IMR-90 (cell line): ENCODE results near the gene IGF2. TPM values are rescaled to one million over a fixed set of nuclear protein-coding genes. Genes with fewer than 3 reads are reported as not detected.

Experiments used
- ATAC-seq: fragments of 200-7000 bp; cut with Tn5 transposase; 2 replicates; pipeline ENCODE4 v1.9.1; 2020; ENCODE audit warnings: low read depth, mild to moderate bottlenecking, moderate library complexity
- BruUV-seq: library from RNA; stranded (reverse); fragments of 400-500 nt; replicated peaks from 2 replicates; lab custom pipeline; 2021; lab: Mats Ljungman, UMichigan
- CTCF ChIA-PET: fragments of 300-600 bp; formaldehyde crosslinking; extraction: SDS; loops from one replicate; lab custom pipeline; 2021; ENCODE audit warnings: antibody characterized with exemption; lab: Yijun Ruan, JAX
- POLR2A ChIA-PET: fragments of 300-600 bp; sonication (Branson Sonifier 250); formaldehyde crosslinking; loops from one replicate; lab custom pipeline; 2022; ENCODE audit warnings: antibody characterized with exemption; ENCODE audit not compliant: unreplicated experiment; lab: Charles Lee
- DNase-seq: peaks from one replicate; pipeline ENCODE4 v3.0.0; 2013
- H2AFZ ChIP-seq: replicated peaks from 2 replicates; pipeline ENCODE3; 2013; ENCODE audit warnings: low read length, mild to moderate bottlenecking; ENCODE audit not compliant: poor library complexity
- H2AK5ac ChIP-seq: 2 replicates; pipeline ENCODE4 v1.6.1; 2013; ENCODE audit warnings: low read depth, low read length, inconsistent platforms
- H2AK9ac ChIP-seq: replicated peaks from 2 replicates; pipeline ENCODE3; 2013; ENCODE audit warnings: mild to moderate bottlenecking, low read depth, low read length, moderate library complexity; ENCODE audit not compliant: poor library complexity
- H2BK120ac ChIP-seq: 2 replicates; pipeline ENCODE4 v1.6.1; 2013; ENCODE audit warnings: low read depth, low read length, inconsistent platforms
- H2BK15ac ChIP-seq: 3 replicates; pipeline ENCODE4 v1.6.1; 2013; ENCODE audit warnings: low read depth, low read length, inconsistent platforms
- H2BK20ac ChIP-seq: 2 replicates; pipeline ENCODE4 v1.6.1; 2013; ENCODE audit warnings: low read depth, mild to moderate bottlenecking, inconsistent platforms, low read length, moderate library complexity
- H2BK5ac ChIP-seq: 2 replicates; pipeline ENCODE4 v1.6.1; 2013; ENCODE audit warnings: mild to moderate bottlenecking, low read depth, low read length, inconsistent platforms; ENCODE audit not compliant: poor library complexity, severe bottlenecking
- H3K14ac ChIP-seq: replicated peaks from 2 replicates; pipeline ENCODE4 v1.6.1; 2013; ENCODE audit warnings: low read depth, low read length, inconsistent platforms
- H3K18ac ChIP-seq: 2 replicates; pipeline ENCODE4 v1.6.1; 2013; ENCODE audit warnings: low read depth, low read length, control low read depth
- H3K23ac ChIP-seq: 2 replicates; pipeline ENCODE4 v1.6.1; 2013; ENCODE audit warnings: low read depth, low read length, inconsistent platforms
- H3K27ac ChIP-seq: 2 replicates; pipeline ENCODE4 v1.5.1; 2013; ENCODE audit warnings: mild to moderate bottlenecking, control low read depth, low read length; ENCODE audit not compliant: insufficient read depth
- H3K27me3 ChIP-seq: 2 replicates; pipeline ENCODE4 v1.6.1; 2013; ENCODE audit warnings: low read length; ENCODE audit not compliant: control insufficient read depth, insufficient read depth
- H3K36me3 ChIP-seq: 2 replicates; pipeline ENCODE4 v1.6.1; 2013; ENCODE audit warnings: low read length, mixed read lengths; ENCODE audit not compliant: control insufficient read depth, insufficient read depth
- H3K4ac ChIP-seq: 2 replicates; pipeline ENCODE4 v1.6.1; 2013; ENCODE audit warnings: low read depth, low read length, inconsistent platforms
- H3K4me1 ChIP-seq: 2 replicates; pipeline ENCODE4 v1.6.1; 2013; ENCODE audit warnings: low read length, mixed read lengths; ENCODE audit not compliant: control insufficient read depth, insufficient read depth
- H3K4me2 ChIP-seq: 2 replicates; pipeline ENCODE4 v1.6.1; 2013; ENCODE audit warnings: low read depth, mild to moderate bottlenecking, control low read depth, low read length, moderate library complexity
- H3K4me3 ChIP-seq: 2 replicates; pipeline ENCODE4 v1.5.1; 2013; ENCODE audit warnings: low read depth, mild to moderate bottlenecking, control low read depth, low read length, moderate library complexity; ENCODE audit not compliant: insufficient read depth
- H3K56ac ChIP-seq: 2 replicates; pipeline ENCODE4 v1.6.1; 2013; ENCODE audit warnings: low read length, inconsistent platforms; ENCODE audit not compliant: insufficient read depth; ENCODE audit errors: extremely low read depth
- H3K79me1 ChIP-seq, 2 experiments: 2 replicates each; pipeline ENCODE4 v1.6.1; 2013; ENCODE audit warnings: low read length in 2 of 2, inconsistent platforms in 1 of 2, low read depth in 1 of 2
- H3K9ac ChIP-seq: 2 replicates; pipeline ENCODE4 v1.6.1; 2013; ENCODE audit warnings: low read depth, low read length, control low read depth
- H3K9me1 ChIP-seq: 2 replicates; pipeline ENCODE4 v1.6.1; 2013; ENCODE audit warnings: low read length, inconsistent platforms; ENCODE audit not compliant: insufficient read depth
- H3K9me3 ChIP-seq: 2 replicates; pipeline ENCODE4 v1.6.1; 2013; ENCODE audit warnings: low read length; ENCODE audit not compliant: control insufficient read depth, insufficient read depth
- H4K20me1 ChIP-seq: 2 replicates; pipeline ENCODE4 v1.6.1; 2013; ENCODE audit warnings: low read length, inconsistent platforms; ENCODE audit not compliant: insufficient read depth
- H4K5ac ChIP-seq: 2 replicates; pipeline ENCODE4 v1.6.1; 2013; ENCODE audit warnings: mild to moderate bottlenecking, low read depth, low read length, control low read depth
- H4K8ac ChIP-seq, 2 experiments: 2 replicates each; pipeline ENCODE4 v1.6.1; 2013; ENCODE audit warnings: low read depth in 2 of 2, low read length in 2 of 2, control low read depth in 1 of 2, inconsistent platforms in 1 of 2
- H4K91ac ChIP-seq: 2 replicates; pipeline ENCODE4 v1.6.1; 2013; ENCODE audit warnings: low read depth, low read length, inconsistent platforms; ENCODE audit not compliant: insufficient read depth
- CHD1 ChIP-seq: IDR thresholded peaks from 2 replicates; pipeline ENCODE4 v1.6.1; 2012; ENCODE audit warnings: low read depth, low read length, improper control_type of control experiment
- NFE2L2 ChIP-seq: fragments of 150-350 bp; IDR thresholded peaks from 2 replicates; pipeline ENCODE4 v1.6.1; 2016; ENCODE audit warnings: low read depth, mild to moderate bottlenecking, low read length
- WGBS, 2 experiments: methylation state at CpG; one replicate each; pipeline versions ENCODE4 v1.1.5 to v1.1.7; 2013; ENCODE audit warnings: missing lambda C conversion rate in 2 of 2; ENCODE audit not compliant: insufficient read length in 1 of 2; ENCODE audit errors: extremely low coverage in 2 of 2; 5-methylcytosine and 5-hydroxymethylcytosine counted together
- dilution Hi-C: fragments of 300-500 bp; cut with HindIII; formaldehyde crosslinking; loops from one replicate; pipeline ENCODE4 v1.14.3; 2018; ENCODE audit warnings: low sequenced_read_pairs; ENCODE audit not compliant: unreplicated experiment
- in situ Hi-C: fragments of 300-500 bp; cut with MboI; formaldehyde crosslinking; loops from 3 replicates; pipeline ENCODE4 v1.14.3; 2019; ENCODE audit warnings: low sequenced_read_pairs, inconsistent platforms, mixed read lengths
- intact Hi-C: fragments of 100-400 bp; cut with micrococcal nuclease; formaldehyde crosslinking; loops from 2 replicates; pipeline ENCODE4 v1.10.0; 2022
- polyA plus RNA-seq, 3 experiments: library from polyadenylated mRNA; depleted of rRNA; stranded (reverse); fragments of >200 nt; gene quantifications; 2 replicates each; pipeline ENCODE4 v1.2.3, GENCODE V29; 2012; ENCODE audit warnings: low replicate concordance in 1 of 3
- total RNA-seq: library from RNA; depleted of rRNA; stranded (reverse); fragments of >200 nt; gene quantifications from 2 replicates; pipeline ENCODE4 v1.2.3, GENCODE V29; 2012

The IGF2 gene
- total and polyA plus RNA-seq, 2 of the 4 experiments (the other 2 are of a cell fraction) = 2.3 to 21.8 TPM

GRCh38 chr11:2131371-2132236 lies 7.6 kb downstream of the IGF2 start:
- Histone ChIP-seq H2BK5ac (peak overlapping the region; percentile 46), H3K9me1 (peaks cover 7% of the 10 kb centered on the region), H2BK120ac (no peak overlapping the region), H3K18ac (no peak overlapping the region), H4K91ac (no peak overlapping the region), H3K4ac (no peak overlapping the region), H3K27me3 (peaks cover 18% of the 10 kb centered on the region; the same call in 1 of the 2 replicates), H3K14ac (no peak overlapping the region; the same call in 1 of the 2 replicates), H4K20me1 (peaks cover 21% of the 10 kb centered on the region), H3K9me3 (no peaks in the 10 kb centered on the region), H4K5ac (no peak overlapping the region), H2AFZ (no peak overlapping the region), H3K23ac (no peak overlapping the region), H3K56ac (no peak overlapping the region), H4K8ac (no peak overlapping the region), H2BK20ac (no peak overlapping the region), H3K79me1 (peaks cover 0 to 6% of the 10 kb centered on the region in 2 experiments; a peak in 2 of 4 replicates), H3K27ac (no peak overlapping the region), H3K36me3 (peaks cover 2% of the 10 kb centered on the region; the same call in 1 of the 2 replicates), H3K4me3 (no peak overlapping the region), H3K4me2 (no peak overlapping the region), H2BK15ac (no peak overlapping the region), H3K4me1 (no peaks in the 10 kb centered on the region), H2AK9ac (no peak overlapping the region), H3K9ac (no peak overlapping the region), H2AK5ac (peak overlapping the region; percentile 75; the same call in 1 of the 2 replicates)
- whole genome bisulfite sequencing, 2 experiments = 89% methylated on average over 22 of the region's 28 CpGs; no CpG with 5 or more reads in 1 of the 2 experiments
- no peak for DNase-seq
- TF ChIP-seq NFE2L2 (no peak), CHD1 (no peak)
- BruUV-seq = TSS peak; percentile 79
- intact Hi-C loops = no loop called here
- ChIA-PET CTCF (no interaction called here), POLR2A (no interaction called here)
- dilution Hi-C loops = no loop called here
- no peak for ATAC-seq
- in situ Hi-C loops = no loop called here
